ENCODE data around the gene NUMBL. TPM values are rescaled to one million over a fixed set of nuclear protein-coding genes. Genes with fewer than 3 reads are reported as not detected.

NUMBL gene
- total and polyA plus RNA-seq, 4 donors, result 1.1 to 4.6 (median 2.7) TPM

DNA sequence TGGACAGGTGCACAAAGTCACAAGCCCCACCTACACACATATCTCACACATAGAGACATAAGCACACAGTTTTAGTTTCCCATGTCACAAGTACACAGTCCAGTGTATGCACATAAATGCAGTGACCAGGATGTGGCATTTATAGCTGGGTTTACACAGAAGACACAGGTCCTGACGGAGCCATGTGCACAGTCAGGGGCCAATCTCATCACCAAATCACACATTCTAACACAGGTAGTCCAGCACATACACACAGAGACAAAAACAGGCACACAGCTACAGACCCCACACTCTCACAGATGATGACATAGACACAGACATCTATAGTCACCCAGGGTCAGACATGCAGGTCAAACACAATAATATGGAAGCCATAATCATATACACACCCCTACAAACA lies 2.1 kb downstream of the NUMBL start:
- peaks cover 0 to 14% (median 1%) of the 10 kb centered on the region in 4 donors for H3K36me3 ChIP-seq (ENCODE audit: control insufficient read depth in 4 of 4, insufficient read depth in 3 of 4, low read depth in 1 of 4, low read length in 3 of 4)
- no peak for DNase-seq (ENCODE audit: low spot score)
- no peaks in the 10 kb centered on the region for H3K27me3 ChIP-seq (ENCODE audit: control insufficient read depth in 4 of 4, insufficient read depth in 4 of 4, low read length in 3 of 4)
- H3K27ac ChIP-seq (ENCODE audit: low read depth in 1 of 2, low read length in 2 of 2), result no peak overlapping the region
- TF ChIP-seq JUND (IDR thresholded peaks at IDR 0.05) (no peak), TAF1 (conservative IDR thresholded peaks at IDR 0.05) (no peak)
- H3K4me3 ChIP-seq (ENCODE audit: low read depth in 1 of 3, low read length in 3 of 3), result no peak overlapping the region
- H3K9me3 ChIP-seq (ENCODE audit: control insufficient read depth in 4 of 4, low read length in 3 of 4), result no peaks in the 10 kb centered on the region
- 92% methylated on average over 1 of the region's 1 CpG for WGBS
- peaks cover 0 to 10% (median 5%) of the 10 kb centered on the region in 4 donors for H3K4me1 ChIP-seq (ENCODE audit: control insufficient read depth in 4 of 4, insufficient read depth in 4 of 4, low read length in 3 of 4)
- H3K9ac ChIP-seq (ENCODE audit: low read depth in 1 of 2, low read length in 2 of 2), result no peak overlapping the region

DNA sequence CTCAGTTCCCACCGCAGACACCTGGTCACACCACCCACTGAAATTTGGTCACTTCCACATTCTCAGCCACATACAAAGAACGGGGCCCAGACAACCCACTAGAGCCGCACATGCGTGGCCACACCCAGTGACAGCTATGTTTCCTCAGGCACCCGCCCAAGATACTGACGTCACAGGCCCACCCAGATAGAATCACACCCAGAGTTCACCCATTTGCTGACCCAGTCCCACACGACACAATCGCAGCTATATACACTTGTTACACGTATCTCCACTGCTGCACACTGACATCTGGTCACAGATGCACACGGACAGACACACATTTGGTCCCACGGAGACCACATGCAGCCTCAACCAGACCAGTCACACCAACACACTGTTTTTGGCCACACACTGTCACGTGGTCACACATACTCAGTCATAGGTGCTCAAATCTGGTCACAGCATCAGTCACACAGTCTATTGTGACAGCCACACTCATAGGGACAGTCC lies 2.9 kb downstream of the NUMBL start:
- Histone ChIP-seq H3K9me3 (ENCODE audit: control insufficient read depth in 4 of 4, low read length in 3 of 4) (no peaks in the 10 kb centered on the region), H3K27me3 (ENCODE audit: control insufficient read depth in 4 of 4, insufficient read depth in 4 of 4, low read length in 3 of 4) (no peaks in the 10 kb centered on the region), H3K9ac (ENCODE audit: low read depth in 1 of 2, low read length in 2 of 2) (no peak overlapping the region), H3K4me1 (ENCODE audit: control insufficient read depth in 4 of 4, insufficient read depth in 4 of 4, low read length in 3 of 4) (peaks cover 0 to 10% (median 5%) of the 10 kb centered on the region in 4 donors), H3K27ac (ENCODE audit: low read depth in 1 of 2, low read length in 2 of 2) (no peak overlapping the region), H3K4me3 (ENCODE audit: low read depth in 1 of 3, low read length in 3 of 3) (no peak overlapping the region), H3K36me3 (ENCODE audit: control insufficient read depth in 4 of 4, insufficient read depth in 3 of 4, low read depth in 1 of 4, low read length in 3 of 4) (peaks cover 0 to 13% (median 1%) of the 10 kb centered on the region in 4 donors)
- TF ChIP-seq, protein P1, sequence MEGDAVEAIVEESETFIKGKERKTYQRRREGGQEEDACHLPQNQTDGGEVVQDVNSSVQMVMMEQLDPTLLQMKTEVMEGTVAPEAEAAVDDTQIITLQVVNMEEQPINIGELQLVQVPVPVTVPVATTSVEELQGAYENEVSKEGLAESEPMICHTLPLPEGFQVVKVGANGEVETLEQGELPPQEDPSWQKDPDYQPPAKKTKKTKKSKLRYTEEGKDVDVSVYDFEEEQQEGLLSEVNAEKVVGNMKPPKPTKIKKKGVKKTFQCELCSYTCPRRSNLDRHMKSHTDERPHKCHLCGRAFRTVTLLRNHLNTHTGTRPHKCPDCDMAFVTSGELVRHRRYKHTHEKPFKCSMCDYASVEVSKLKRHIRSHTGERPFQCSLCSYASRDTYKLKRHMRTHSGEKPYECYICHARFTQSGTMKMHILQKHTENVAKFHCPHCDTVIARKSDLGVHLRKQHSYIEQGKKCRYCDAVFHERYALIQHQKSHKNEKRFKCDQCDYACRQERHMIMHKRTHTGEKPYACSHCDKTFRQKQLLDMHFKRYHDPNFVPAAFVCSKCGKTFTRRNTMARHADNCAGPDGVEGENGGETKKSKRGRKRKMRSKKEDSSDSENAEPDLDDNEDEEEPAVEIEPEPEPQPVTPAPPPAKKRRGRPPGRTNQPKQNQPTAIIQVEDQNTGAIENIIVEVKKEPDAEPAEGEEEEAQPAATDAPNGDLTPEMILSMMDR (IDR thresholded peaks at IDR 0.05; ENCODE audit: low read depth, low read length, missing input control), result no peak
- no peak for TF ChIP-seq NR2F2 (IDR thresholded peaks at IDR 0.05)
- TF ChIP-seq, protein P2, sequence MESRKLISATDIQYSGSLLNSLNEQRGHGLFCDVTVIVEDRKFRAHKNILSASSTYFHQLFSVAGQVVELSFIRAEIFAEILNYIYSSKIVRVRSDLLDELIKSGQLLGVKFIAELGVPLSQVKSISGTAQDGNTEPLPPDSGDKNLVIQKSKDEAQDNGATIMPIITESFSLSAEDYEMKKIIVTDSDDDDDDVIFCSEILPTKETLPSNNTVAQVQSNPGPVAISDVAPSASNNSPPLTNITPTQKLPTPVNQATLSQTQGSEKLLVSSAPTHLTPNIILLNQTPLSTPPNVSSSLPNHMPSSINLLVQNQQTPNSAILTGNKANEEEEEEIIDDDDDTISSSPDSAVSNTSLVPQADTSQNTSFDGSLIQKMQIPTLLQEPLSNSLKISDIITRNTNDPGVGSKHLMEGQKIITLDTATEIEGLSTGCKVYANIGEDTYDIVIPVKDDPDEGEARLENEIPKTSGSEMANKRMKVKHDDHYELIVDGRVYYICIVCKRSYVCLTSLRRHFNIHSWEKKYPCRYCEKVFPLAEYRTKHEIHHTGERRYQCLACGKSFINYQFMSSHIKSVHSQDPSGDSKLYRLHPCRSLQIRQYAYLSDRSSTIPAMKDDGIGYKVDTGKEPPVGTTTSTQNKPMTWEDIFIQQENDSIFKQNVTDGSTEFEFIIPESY (IDR thresholded peaks at IDR 0.05), result no peak
- no peak for TF ChIP-seq TAF1 (conservative IDR thresholded peaks at IDR 0.05)
- TF ChIP-seq GABPA (IDR thresholded peaks at IDR 0.05 in 1 of 2, conservative IDR thresholded peaks at IDR 0.05 in 1 of 2), result no peak
- no peak for TF ChIP-seq JUND (IDR thresholded peaks at IDR 0.05)
- TF ChIP-seq EGR1 (IDR thresholded peaks at IDR 0.05; ENCODE audit: low read depth in 2 of 2), result no peak
- no peak for TF ChIP-seq RXRA (IDR thresholded peaks at IDR 0.05)
- TF ChIP-seq HNF4G (IDR thresholded peaks at IDR 0.05), result no peak
- no peak for TF ChIP-seq RAD21 (IDR thresholded peaks at IDR 0.05)
- TF ChIP-seq MAX (IDR thresholded peaks at IDR 0.05), result no peak
- TF ChIP-seq FOXA1 (IDR thresholded peaks at IDR 0.05), result no peak
- TF ChIP-seq FOXA2 (IDR thresholded peaks at IDR 0.05), result no peak
- peak; percentile 83 for DNase-seq (ENCODE audit: low spot score)
- 81% methylated on average over 12 of the region's 12 CpGs for WGBS

DNA sequence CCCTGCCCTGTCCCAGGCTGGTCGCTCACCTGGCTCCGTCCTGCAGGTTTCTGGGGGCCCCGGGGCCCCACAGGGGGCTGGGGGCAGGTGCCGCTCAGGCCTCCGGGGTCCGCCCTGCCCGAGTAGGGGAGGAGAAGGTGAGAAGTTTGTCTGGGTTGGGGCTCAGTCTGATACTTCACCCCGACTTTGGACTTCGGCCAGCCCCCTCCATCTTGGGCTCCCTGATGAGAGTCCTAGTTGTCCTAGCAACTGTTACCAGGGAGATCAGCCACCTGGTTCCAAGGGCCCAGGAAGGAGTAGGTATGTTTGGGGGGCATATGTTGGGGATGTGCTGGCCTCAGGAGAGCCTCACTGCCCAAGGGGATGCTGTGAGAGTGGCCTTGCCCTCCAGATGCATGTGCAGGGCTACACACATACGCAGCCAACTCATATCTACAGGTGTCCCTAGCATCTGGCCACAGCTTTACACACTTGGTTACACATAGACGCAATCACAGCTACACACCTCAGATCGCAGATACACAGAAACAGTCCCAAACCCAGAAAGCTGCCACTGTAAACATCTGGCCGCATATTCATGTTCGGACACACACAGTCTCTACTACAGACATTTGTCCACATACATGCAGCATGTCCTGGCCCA lies 3.4 kb downstream of the NUMBL start:
- H3K4me1 ChIP-seq (ENCODE audit: control insufficient read depth in 4 of 4, insufficient read depth in 4 of 4, low read length in 3 of 4), result peaks cover 0 to 10% (median 5%) of the 10 kb centered on the region in 4 donors
- H3K9ac ChIP-seq (ENCODE audit: low read depth in 1 of 2, low read length in 2 of 2), result no peak overlapping the region
- H3K27me3 ChIP-seq (ENCODE audit: control insufficient read depth in 4 of 4, insufficient read depth in 4 of 4, low read length in 3 of 4), result no peaks in the 10 kb centered on the region
- H3K4me3 ChIP-seq (ENCODE audit: low read depth in 1 of 3, low read length in 3 of 3), result no peak overlapping the region
- WGBS, result 94% methylated on average over 14 of the region's 14 CpGs
- H3K27ac ChIP-seq (ENCODE audit: low read depth in 1 of 2, low read length in 2 of 2), result no peak overlapping the region
- peaks cover 0 to 13% (median 1%) of the 10 kb centered on the region in 4 donors for H3K36me3 ChIP-seq (ENCODE audit: control insufficient read depth in 4 of 4, insufficient read depth in 3 of 4, low read depth in 1 of 4, low read length in 3 of 4)
- no peak for DNase-seq (ENCODE audit: low spot score)
- no peaks in the 10 kb centered on the region for H3K9me3 ChIP-seq (ENCODE audit: control insufficient read depth in 4 of 4, low read length in 3 of 4)
- no peak for TF ChIP-seq GABPA (IDR thresholded peaks at IDR 0.05 in 1 of 2, conservative IDR thresholded peaks at IDR 0.05 in 1 of 2)
- TF ChIP-seq YY1 (IDR thresholded peaks at IDR 0.05), result no peak
- TF ChIP-seq HNF4G (IDR thresholded peaks at IDR 0.05), result no peak
- TF ChIP-seq, protein P1 (IDR thresholded peaks at IDR 0.05; ENCODE audit: low read depth, low read length, missing input control), result no peak
- TF ChIP-seq RXRA (IDR thresholded peaks at IDR 0.05), result no peak
- TF ChIP-seq RAD21 (IDR thresholded peaks at IDR 0.05), result no peak
- TF ChIP-seq MAX (IDR thresholded peaks at IDR 0.05), result no peak
- no peak for TF ChIP-seq TAF1 (conservative IDR thresholded peaks at IDR 0.05)
- TF ChIP-seq JUND (IDR thresholded peaks at IDR 0.05), result no peak
- no peak for TF ChIP-seq EGR1 (IDR thresholded peaks at IDR 0.05; ENCODE audit: low read depth in 2 of 2)
- TF ChIP-seq HNF4A (conservative IDR thresholded peaks at IDR 0.05), result no peak

All from liver (tissue), 9 donors.